Heart left ventricle (tissue), 13 donors: ENCODE results near the gene YBX2.

Experiments
- POLR2A ChIP-seq, 2 donors: fragments of 450-650 bp; IDR thresholded peaks; one replicate each; pipeline ENCODE4 v1.6.1; 2017; ENCODE audit warnings: antibody characterized with exemption in 2 of 2, mild to moderate bottlenecking in 2 of 2, moderate library complexity in 2 of 2
- TF ChIP-seq, protein P1 (sequence below), 12 donors: fragments of 200-600 bp; sonication (generic) in 4 of 12; IDR thresholded peaks; one replicate each; pipeline versions ENCODE4 v1.5.0 to v1.8.0; 2018 to 2022; ENCODE audit warnings: antibody characterized with exemption in 12 of 12, mild to moderate bottlenecking in 5 of 12
- donor health status: ischemic (EF 13 %, LVEDD 7.1; RV severe dilation, severe dysfunction).
- donor health status: DM: no; HTN: yes; CAD: no.
- donor health status: DM: no; HTN: no; CAD: no.
- donor health status: ischemic (EF 25% LVEDD 6.9; RV normal size, moderate dysfunction).
- donor health status: ischemic (EF 25% LVEDD 5.7; RV mildly dilated, moderate dysfunction).
- donor health status: ischemic (EF 35%, LVEDD 5.7; RV mildly dilated, moderate dysfunction).
- donor health status: nonischemic (EF 11% LVEDD 7.7; RV severe dilation, severe dysfunction).
- donor health status: DM: yes; HTN: yes; CAD: no.
- donor health status: PGD.
- donor health status: ischemic (EF 29% LVEDD 5.4; RV normal size, mild dysfunction).
- donor health status: nonischemic (EF 23%, LVEDD 6.1; RV moderate dilation, normal function).

DNA sequence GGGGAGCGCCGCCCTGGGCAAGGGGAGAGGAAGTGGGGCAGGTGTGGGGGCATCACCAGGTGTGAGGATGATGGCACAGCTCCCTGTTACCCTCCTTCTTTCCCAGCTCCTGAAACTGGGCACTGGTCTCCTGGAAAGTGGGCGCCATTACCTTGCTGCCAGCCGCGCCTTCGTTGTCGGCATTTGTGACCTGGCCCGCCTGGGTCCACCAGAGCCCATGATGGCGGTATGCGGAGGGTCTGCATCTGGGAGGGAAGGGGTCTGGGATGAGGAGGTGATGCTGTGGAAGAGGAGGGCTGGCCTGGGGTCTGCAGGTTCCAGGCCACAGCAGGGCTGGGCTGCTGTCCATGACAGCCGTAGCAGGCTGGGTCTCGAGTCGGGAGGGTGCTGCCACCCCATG lies 47.4 kb upstream of the YBX2 start:
- no peak for TF ChIP-seq POLR2A (IDR thresholded peaks at IDR 0.05)
- TF ChIP-seq, protein P1, sequence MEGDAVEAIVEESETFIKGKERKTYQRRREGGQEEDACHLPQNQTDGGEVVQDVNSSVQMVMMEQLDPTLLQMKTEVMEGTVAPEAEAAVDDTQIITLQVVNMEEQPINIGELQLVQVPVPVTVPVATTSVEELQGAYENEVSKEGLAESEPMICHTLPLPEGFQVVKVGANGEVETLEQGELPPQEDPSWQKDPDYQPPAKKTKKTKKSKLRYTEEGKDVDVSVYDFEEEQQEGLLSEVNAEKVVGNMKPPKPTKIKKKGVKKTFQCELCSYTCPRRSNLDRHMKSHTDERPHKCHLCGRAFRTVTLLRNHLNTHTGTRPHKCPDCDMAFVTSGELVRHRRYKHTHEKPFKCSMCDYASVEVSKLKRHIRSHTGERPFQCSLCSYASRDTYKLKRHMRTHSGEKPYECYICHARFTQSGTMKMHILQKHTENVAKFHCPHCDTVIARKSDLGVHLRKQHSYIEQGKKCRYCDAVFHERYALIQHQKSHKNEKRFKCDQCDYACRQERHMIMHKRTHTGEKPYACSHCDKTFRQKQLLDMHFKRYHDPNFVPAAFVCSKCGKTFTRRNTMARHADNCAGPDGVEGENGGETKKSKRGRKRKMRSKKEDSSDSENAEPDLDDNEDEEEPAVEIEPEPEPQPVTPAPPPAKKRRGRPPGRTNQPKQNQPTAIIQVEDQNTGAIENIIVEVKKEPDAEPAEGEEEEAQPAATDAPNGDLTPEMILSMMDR (IDR thresholded peaks at IDR 0.05) = no peak
